Stimulated activated naive CD8-positive, alpha-beta T cell treated with anti-CD3 and anti-CD28 coated beads, Interleukin-15, Interleukin-2, amounts not matched to agents 100 ng/mL and 50 ng/mL, for 24 hours (primary cell): Measurements from ENCODE around the gene RREB1.
"Not testable (repeated sequence)": the region's sequence is repeated elsewhere in the genome, so short reads cannot be mapped to it uniquely, and the experiment has no call there.

Experiments
- H3K27ac Mint-ChIP-seq: one replicate; pipeline ENCODE4 v1.8.0; 2021; ENCODE audit warnings: mild to moderate bottlenecking, mixed read lengths
- H3K27me3 Mint-ChIP-seq: one replicate; pipeline ENCODE4 v1.8.0; 2021; ENCODE audit warnings: mixed read lengths
- H3K36me3 Mint-ChIP-seq: one replicate; pipeline ENCODE4 v1.8.0; 2021; ENCODE audit warnings: low read depth, mixed read lengths
- H3K4me1 Mint-ChIP-seq: one replicate; pipeline ENCODE4 v1.8.0; 2021; ENCODE audit warnings: low read depth, mixed read lengths
- H3K4me3 Mint-ChIP-seq: one replicate; pipeline ENCODE4 v1.8.0; 2021; ENCODE audit warnings: mild to moderate bottlenecking, mixed read lengths
- H3K9me3 Mint-ChIP-seq: one replicate; pipeline ENCODE4 v1.8.0; 2021; ENCODE audit warnings: mixed read lengths

RREB1 gene

GRCh38 chr6:7154341-7155139 is 46.8 kb downstream of the RREB1 start:
- Mint-ChIP-seq H3K4me1 (peaks cover 92% of the 10 kb centered on the region), H3K9me3 (no peaks in the 10 kb centered on the region), H3K4me3 (peak overlapping the region; percentile 49), H3K27ac (peak overlapping the region; percentile 91), H3K36me3 (peaks cover 27% of the 10 kb centered on the region), H3K27me3 (no peaks in the 10 kb centered on the region)

GRCh38 chr6:7155871-7156579 is 48.3 kb downstream of the RREB1 start:
- Mint-ChIP-seq H3K27me3 (no peaks in the 10 kb centered on the region), H3K4me3 (peak overlapping the region; percentile 26), H3K27ac (peak overlapping the region; percentile 91), H3K4me1 (peaks cover 89% of the 10 kb centered on the region), H3K36me3 (peaks cover 27% of the 10 kb centered on the region), H3K9me3 (no peaks in the 10 kb centered on the region)

GRCh38 chr6:7156643-7157278 is 49.0 kb downstream of the RREB1 start:
- peaks cover 89% of the 10 kb centered on the region for H3K4me1 Mint-ChIP-seq
- no peak overlapping the region for H3K27ac Mint-ChIP-seq
- H3K4me3 Mint-ChIP-seq, result peak overlapping the region; percentile 26
- H3K36me3 Mint-ChIP-seq, result peaks cover 27% of the 10 kb centered on the region
- H3K9me3 Mint-ChIP-seq, result no peaks in the 10 kb centered on the region
- no peaks in the 10 kb centered on the region for H3K27me3 Mint-ChIP-seq

GRCh38 chr6:7157307-7157706 is 49.5 kb downstream of the RREB1 start:
- not testable (repeated sequence) for H3K9me3 Mint-ChIP-seq, H3K27ac Mint-ChIP-seq, H3K27me3 Mint-ChIP-seq, H3K4me3 Mint-ChIP-seq
- Mint-ChIP-seq H3K4me1 (peaks cover 86% of the 10 kb centered on the region), H3K36me3 (peaks cover 24% of the 10 kb centered on the region)

- peaks cover 20% of the 10 kb centered on the region for H3K36me3 Mint-ChIP-seq
- H3K4me3 Mint-ChIP-seq, result no peak overlapping the region
- peaks cover 83% of the 10 kb centered on the region for H3K4me1 Mint-ChIP-seq
- no peaks in the 10 kb centered on the region for H3K27me3 Mint-ChIP-seq
- no peaks in the 10 kb centered on the region for H3K9me3 Mint-ChIP-seq
- peak overlapping the region; percentile 51 for H3K27ac Mint-ChIP-seq
Observed at GRCh38 chr6:7157752-7158616, 50.2 kb downstream of the RREB1 start.

GRCh38 chr6:7159790-7160525 is 52.2 kb downstream of the RREB1 start:
- Mint-ChIP-seq H3K27ac (no peak overlapping the region), H3K27me3 (no peaks in the 10 kb centered on the region), H3K36me3 (peaks cover 20% of the 10 kb centered on the region), H3K4me1 (peaks cover 79% of the 10 kb centered on the region), H3K4me3 (no peak overlapping the region), H3K9me3 (no peaks in the 10 kb centered on the region)

- no peak overlapping the region for H3K4me3 Mint-ChIP-seq
- peaks cover 20% of the 10 kb centered on the region for H3K36me3 Mint-ChIP-seq
- H3K9me3 Mint-ChIP-seq, result no peaks in the 10 kb centered on the region
- H3K27ac Mint-ChIP-seq, result peak overlapping the region; percentile 62
- H3K4me1 Mint-ChIP-seq, result peaks cover 77% of the 10 kb centered on the region
- H3K27me3 Mint-ChIP-seq, result no peaks in the 10 kb centered on the region
Observed at GRCh38 chr6:7161253-7161623, 53.5 kb downstream of the RREB1 start.

- Mint-ChIP-seq H3K27me3 (no peaks in the 10 kb centered on the region), H3K4me3 (no peak overlapping the region), H3K36me3 (peaks cover 20% of the 10 kb centered on the region), H3K27ac (no peak overlapping the region), H3K9me3 (no peaks in the 10 kb centered on the region), H3K4me1 (peaks cover 76% of the 10 kb centered on the region)
Observed at GRCh38 chr6:7161845-7162244, 54.1 kb downstream of the RREB1 start.

- Mint-ChIP-seq H3K9me3 (no peaks in the 10 kb centered on the region), H3K4me3 (no peak overlapping the region), H3K27me3 (no peaks in the 10 kb centered on the region), H3K4me1 (peaks cover 68% of the 10 kb centered on the region), H3K27ac (no peak overlapping the region), H3K36me3 (peaks cover 13% of the 10 kb centered on the region)
Observed at GRCh38 chr6:7163661-7164071, 55.9 kb downstream of the RREB1 start.

- Mint-ChIP-seq H3K27me3 (no peaks in the 10 kb centered on the region), H3K4me1 (peaks cover 61% of the 10 kb centered on the region), H3K9me3 (no peaks in the 10 kb centered on the region), H3K36me3 (peaks cover 13% of the 10 kb centered on the region), H3K27ac (no peak overlapping the region), H3K4me3 (no peak overlapping the region)
Observed at GRCh38 chr6:7164536-7165001, 56.8 kb downstream of the RREB1 start.

- no peaks in the 10 kb centered on the region for H3K27me3 Mint-ChIP-seq
- peaks cover 61% of the 10 kb centered on the region for H3K4me1 Mint-ChIP-seq
- H3K36me3 Mint-ChIP-seq, result peaks cover 13% of the 10 kb centered on the region
- H3K4me3 Mint-ChIP-seq, result no peak overlapping the region
- no peak overlapping the region for H3K27ac Mint-ChIP-seq
- H3K9me3 Mint-ChIP-seq, result no peaks in the 10 kb centered on the region
Observed at GRCh38 chr6:7165002-7165889, 57.5 kb downstream of the RREB1 start.

- Mint-ChIP-seq H3K4me3 (no peak overlapping the region), H3K9me3 (no peaks in the 10 kb centered on the region), H3K27me3 (no peaks in the 10 kb centered on the region), H3K27ac (no peak overlapping the region), H3K36me3 (peaks cover 13% of the 10 kb centered on the region), H3K4me1 (peaks cover 57% of the 10 kb centered on the region)
Observed at GRCh38 chr6:7165890-7166267, 58.1 kb downstream of the RREB1 start.
